K562 (cell line): Measurements from ENCODE around the gene SLC16A10. TPM values are rescaled to one million over a fixed set of nuclear protein-coding genes. Genes with fewer than 3 reads are reported as not detected.

Experiments used
- ATAC-seq: fragments of 200-7000 bp; cut with Tn5 transposase; 3 replicates; pipeline ENCODE4 v1.9.1; 2020; ENCODE audit warnings: moderate library complexity
- BruUV-seq: library from RNA; stranded (reverse); fragments of 400-500 nt; replicated peaks from 2 replicates; lab custom pipeline; 2021; lab: Mats Ljungman, UMichigan
- CTCF ChIA-PET: fragments of 300-600 bp; formaldehyde crosslinking; extraction: SDS; loops from one replicate; lab custom pipeline; 2021; ENCODE audit warnings: low intra/inter-chr PET ratio; lab: Yijun Ruan, JAX
- POLR2A ChIA-PET: fragments of 300-600, 350-650 bp; sonication (Branson Sonifier 250); formaldehyde crosslinking; extraction: SDS; loops from one replicate; lab custom pipeline; 2021; ENCODE audit warnings: antibody characterized with exemption, inconsistent platforms; lab: Yijun Ruan, JAX
- DNase-seq, 4 experiments: peaks; one replicate each; pipeline versions ENCODE4 v3.0.0 to v3.0.0-alpha.2; 2011 to 2018; ENCODE audit warnings: low spot score in 3 of 4, mixed read lengths in 3 of 4; ENCODE audit errors: extremely low read depth in 1 of 4
- FAIRE-seq: peaks from 2 replicates; lab custom pipeline; 2011; peaks lifted over from hg19 to GRCh38; lab: Jason Lieb, UNC
- H2AFZ ChIP-seq: 2 replicates; pipeline ENCODE4 v1.6.0; 2011; ENCODE audit warnings: low read depth, low read length, control low read depth, inconsistent platforms
- H3K27ac ChIP-seq: fragments of 200-600 bp; 3 replicates; pipeline ENCODE4 v1.8.0; 2011; ENCODE audit warnings: low read depth, mild to moderate bottlenecking, control low read depth, inconsistent platforms, low read length, moderate library complexity, mixed read lengths; ENCODE audit errors: extremely low read depth
- H3K27me3 ChIP-seq, 2 experiments: fragments of 300-600 bp in 1 of 2; 2 replicates in 1 of 2; 3 replicates in 1 of 2; pipeline versions ENCODE4 v1.6.0 to v1.8.0; 2011; ENCODE audit warnings: inconsistent platforms in 2 of 2, low read length in 2 of 2, mild to moderate bottlenecking in 1 of 2, mixed read lengths in 1 of 2, moderate library complexity in 1 of 2; ENCODE audit not compliant: control insufficient read depth in 2 of 2, insufficient read depth in 2 of 2
- H3K36me3 ChIP-seq: fragments of 300-600 bp; 3 replicates; pipeline ENCODE4 v1.8.0; 2011; ENCODE audit warnings: mild to moderate bottlenecking, low read length, inconsistent platforms; ENCODE audit not compliant: control insufficient read depth, insufficient read depth
- H3K4me1 ChIP-seq, 2 experiments: fragments of 200-600 bp in 1 of 2; replicated peaks in 1 of 2; 2 replicates in 1 of 2; 3 replicates in 1 of 2; pipeline versions ENCODE4 v1.5.1 to v1.8.0; 2011; ENCODE audit warnings: inconsistent platforms in 2 of 2, low read length in 2 of 2, mild to moderate bottlenecking in 1 of 2, mixed read lengths in 1 of 2, moderate library complexity in 1 of 2; ENCODE audit not compliant: control insufficient read depth in 2 of 2, insufficient read depth in 2 of 2
- H3K4me2 ChIP-seq: 2 replicates; pipeline ENCODE4 v1.6.1; 2011; ENCODE audit warnings: low read length, control low read depth, inconsistent platforms, mixed read lengths; ENCODE audit not compliant: insufficient read depth
- H3K4me3 ChIP-seq: fragments of 200-600 bp; sonication (generic), shearing (Covaris generic); 2 replicates; pipeline ENCODE4 v1.5.1; 2016; ENCODE audit warnings: control low read depth, inconsistent platforms
- H3K79me2 ChIP-seq: fragments of 200-600 bp; 3 replicates; pipeline ENCODE4 v1.8.0; 2011; ENCODE audit warnings: low read length, inconsistent platforms; ENCODE audit not compliant: control insufficient read depth, insufficient read depth
- H3K9ac ChIP-seq, 2 experiments: 2 replicates each; pipeline versions ENCODE4 v1.6.0 to v1.6.1; 2011; ENCODE audit warnings: low read depth in 2 of 2, low read length in 2 of 2, control low read depth in 1 of 2, inconsistent platforms in 1 of 2, mild to moderate bottlenecking in 1 of 2, mixed read lengths in 1 of 2; ENCODE audit not compliant: insufficient read depth in 1 of 2
- H3K9me1 ChIP-seq: one replicate; pipeline ENCODE4 v1.6.0; 2011; ENCODE audit warnings: inconsistent platforms, mild to moderate bottlenecking, low read length, moderate library complexity; ENCODE audit not compliant: control insufficient read depth, insufficient read depth
- H3K9me3 ChIP-seq: replicated peaks from 2 replicates; pipeline ENCODE4 v1.5.1; 2011; ENCODE audit warnings: low read depth, low read length, inconsistent platforms; ENCODE audit not compliant: control insufficient read depth, insufficient read depth
- H4K20me1 ChIP-seq: replicated peaks from 2 replicates; pipeline ENCODE4 v1.6.1; 2011; ENCODE audit warnings: low read length, inconsistent platforms, mixed read lengths; ENCODE audit not compliant: control insufficient read depth, insufficient read depth
- ATF2 ChIP-seq: sonication (generic); formaldehyde crosslinking; IDR thresholded peaks from 2 replicates; pipeline ENCODE4 v1.8.1; 2022; ENCODE audit warnings: missing genetic modification reagents
- CEBPG ChIP-seq, 3 experiments: fragments of 200-800 bp in 1 of 3; sonication (Bioruptor generic) in 1 of 3; sonication (generic) in 1 of 3; formaldehyde crosslinking in 1 of 3; IDR thresholded peaks in 2 of 3; conservative IDR thresholded peaks in 1 of 3; 2 replicates each; pipeline versions ENCODE4 v1.6.1 to v1.8.0; 2016 to 2022; ENCODE audit warnings: missing compliant biosample characterization in 2 of 3, missing genetic modification characterization in 2 of 3, mild to moderate bottlenecking in 1 of 3, missing genetic modification reagents in 1 of 3
- DLX4 ChIP-seq: fragments of 250-450 bp; sonication (Bioruptor Pico); IDR thresholded peaks from 2 replicates; pipeline ENCODE4 v1.6.1; 2021; ENCODE audit warnings: mild to moderate bottlenecking
- HCFC1 ChIP-seq: IDR thresholded peaks from 2 replicates; pipeline ENCODE4 v1.6.1; 2012; ENCODE audit warnings: low read depth, low read length, improper control_type of control experiment
- HNRNPK ChIP-seq: fragments of 200-400 bp; formaldehyde crosslinking; IDR thresholded peaks from one replicate; pipeline ENCODE4 v1.6.1; 2018; ENCODE audit warnings: mild to moderate bottlenecking, low read depth, low read length; ENCODE audit not compliant: poor library complexity, severe bottlenecking
- PHB2 ChIP-seq: fragments of 450-650 bp; IDR thresholded peaks from 2 replicates; pipeline ENCODE4 v1.6.1; 2017; ENCODE audit warnings: low read depth
- PRPF4 ChIP-seq: fragments of 200-400 bp; formaldehyde crosslinking; IDR thresholded peaks from one replicate; pipeline ENCODE4 v1.6.1; 2017; ENCODE audit warnings: low read length, low read depth, mild to moderate bottlenecking; ENCODE audit not compliant: insufficient read depth, poor library complexity, severe bottlenecking
- RBM34 ChIP-seq: fragments of 200-400 bp; formaldehyde crosslinking; IDR thresholded peaks from 2 replicates; pipeline ENCODE4 v1.6.1; 2018; ENCODE audit warnings: low read length, borderline replicate concordance; ENCODE audit not compliant: insufficient read depth
- SAFB ChIP-seq: fragments of 200-400 bp; formaldehyde crosslinking; IDR thresholded peaks from 2 replicates; pipeline ENCODE4 v1.6.1; 2017; ENCODE audit warnings: low read depth, low read length, borderline replicate concordance
- SRSF1 ChIP-seq: fragments of 200-400 bp; formaldehyde crosslinking; IDR thresholded peaks from 2 replicates; pipeline ENCODE4 v1.6.1; 2017; ENCODE audit warnings: mild to moderate bottlenecking, low read depth, low read length, moderate library complexity
- STAT5B ChIP-seq: fragments of 250-450 bp; sonication (Bioruptor Pico); IDR thresholded peaks from 2 replicates; pipeline ENCODE4 v1.8.0; 2021; ENCODE audit warnings: mild to moderate bottlenecking, inconsistent platforms
- TFAM ChIP-seq: fragments of 250-450 bp; sonication (Bioruptor Pico); conservative IDR thresholded peaks from 2 replicates; pipeline ENCODE4 v1.5.0; 2021; ENCODE audit warnings: mild to moderate bottlenecking, moderate library complexity
- ZNF444 ChIP-seq: fragments of 250-450 bp; sonication (Bioruptor Pico); IDR thresholded peaks from 2 replicates; pipeline ENCODE4 v1.4.0; 2020; ENCODE audit warnings: mild to moderate bottlenecking, moderate library complexity
- WGBS: fragments of 100-300 bp; shearing (Covaris generic); methylation state at CpG from one replicate; pipeline ENCODE4 v1.1.6; 2016; ENCODE audit warnings: low coverage, mixed read lengths; ENCODE audit not compliant: insufficient coverage; ENCODE audit errors: missing lambda C conversion rate; 5-methylcytosine and 5-hydroxymethylcytosine counted together
- in situ Hi-C: fragments of 300-500 bp; cut with MboI; formaldehyde crosslinking; loops from 4 replicates; pipeline ENCODE4 v1.15.0; 2018; ENCODE audit warnings: inconsistent platforms, mixed read lengths
- intact Hi-C: fragments of 100-400 bp; cut with micrococcal nuclease; formaldehyde crosslinking; loops from 2 replicates; pipeline ENCODE4 v1.14.2; 2022
- polyA plus RNA-seq, 8 experiments: library from polyadenylated mRNA; depleted of rRNA in 4 of 8; stranded (reverse) in 5 of 8; unstranded in 3 of 8; fragments of >200 nt; fragmentation: Nextera tagmentation in 2 of 8; fragmentation: Illumina TruSeq in 1 of 8; extraction: Ambion mirVana in 2 of 8; extraction: Trizol in 1 of 8; gene quantifications; 2 replicates each; pipeline versions ENCODE4 v1.2.1 to v1.2.3, GENCODE V29; 2011 to 2014; ENCODE audit warnings: inconsistent platforms in 1 of 8, missing spikeins in 1 of 8
- total RNA-seq, 7 experiments: library from RNA; depleted of rRNA in 6 of 7; stranded (reverse); fragments of >200 nt in 6 of 7; fragmentation: Illumina TruSeq in 2 of 7; extraction: Trizol in 2 of 7; gene quantifications; 2 replicates each; pipeline versions ENCODE4 v1.2.1 to v1.2.3, GENCODE V29; 2011 to 2021; ENCODE audit warnings: low replicate concordance in 1 of 7

SLC16A10 gene
- total and polyA plus RNA-seq, 9 of the 15 experiments (the other 6 are each of a cell fraction or from before 2014, with no cell fraction given), result 0.02 to 0.54 (median 0.24) TPM; not detected in 4

GRCh38 chr6:111114087-111114443 lies 26.8 kb downstream of the SLC16A10 start (continued):
- no peak for TF ChIP-seq STAT5B (CRISPR knock-in tag)
- no peak for TF ChIP-seq PHB2
- TF ChIP-seq HNRNPK, result no peak
- TF ChIP-seq PRPF4, result no peak
- no peak for TF ChIP-seq SRSF1
- no peak for TF ChIP-seq TFAM
- no peak for TF ChIP-seq ATF2 (CRISPR knock-in tag)
- no peak for TF ChIP-seq HCFC1
- TF ChIP-seq ZNF444 (CRISPR knock-in tag), result no peak

- Histone ChIP-seq H3K79me2 (no peaks in the 10 kb centered on the region), H3K36me3 (no peaks in the 10 kb centered on the region), H3K4me1 (no peaks in the 10 kb centered on the region; a peak in 1 of 5 replicates), H3K9me1 (no peaks in the 10 kb centered on the region), H3K27me3 (peaks cover 4 to 11% of the 10 kb centered on the region in 2 experiments; a peak in 4 of 5 replicates), H3K9ac (no peak overlapping the region), H3K27ac (no peak overlapping the region), H3K9me3 (no peaks in the 10 kb centered on the region), H3K4me3 (no peak overlapping the region), H3K4me2 (no peak overlapping the region), H4K20me1 (no peaks in the 10 kb centered on the region), H2AFZ (no peak overlapping the region)
- ChIA-PET POLR2A (interaction anchor here (1.5 kb wide), 1 partner anchor 15 kb away, joined by 3 read pairs; no protein-coding TSS in a partner anchor), CTCF (no interaction called here)
- FAIRE-seq (no peak), ATAC-seq (no peak), DNase-seq (no peak)
- WGBS, result 0% methylated on average over 1 of the region's 1 CpG
- BruUV-seq, result no TSS peak
- intact Hi-C loops (no loop called here), in situ Hi-C loops (no loop called here)
- no peak for TF ChIP-seq RBM34
- no peak for TF ChIP-seq DLX4
- no peak for TF ChIP-seq SAFB
- TF ChIP-seq CEBPG (CRISPR knock-in tag; IDR thresholded peaks at IDR 0.05), result no peak
- peak in 1 of 2 experiments; percentile 33; a peak in 1 of 4 replicates for TF ChIP-seq CEBPG (tag; conservative IDR thresholded peaks at IDR 0.05 in 1 of 2, IDR thresholded peaks at IDR 0.05 in 1 of 2)
These were observed 27.2 kb downstream of the SLC16A10 start for GRCh38 chr6:111114482-111114881.
